Activated CD4-positive, alpha-beta T cell treated with anti-CD3 and anti-CD28 coated beads for 36 hours (primary cell): ENCODE results near the gene MRPL38. TPM values are rescaled to one million over a fixed set of nuclear protein-coding genes. Genes with fewer than 3 reads are reported as not detected.
A peak's percentile ranks its signal among the peaks of the same experiment; 100 is the strongest.
"Not testable (repeated sequence)": the region's sequence is repeated elsewhere in the genome, so short reads cannot be mapped to it uniquely, and the experiment has no call there.

Source experiments
- ATAC-seq: fragments of 200-7000 bp; cut with Tn5 transposase; one replicate; pipeline ENCODE4 v1.10.0; 2021; ENCODE audit warnings: mild to moderate bottlenecking, moderate library complexity
- CTCF ChIA-PET: fragments of 350-600 bp; sonication (Branson Sonifier 250); formaldehyde crosslinking; loops from one replicate; lab custom pipeline; 2021; ENCODE audit warnings: antibody characterized with exemption; lab: Charles Lee
- POLR2A ChIA-PET: fragments of 350-600 bp; sonication (Branson Sonifier 250); formaldehyde crosslinking; loops from one replicate; lab custom pipeline; 2021; ENCODE audit warnings: antibody characterized with exemption, inconsistent platforms; lab: Charles Lee
- DNase-seq: peaks from one replicate; pipeline ENCODE4 v3.0.0-alpha.2; 2020
- H3K27ac Mint-ChIP-seq: one replicate; pipeline ENCODE4 v1.8.0; 2021; ENCODE audit warnings: mixed read lengths
- H3K27me3 Mint-ChIP-seq: one replicate; pipeline ENCODE4 v1.8.0; 2021; ENCODE audit warnings: mixed read lengths
- H3K36me3 Mint-ChIP-seq: one replicate; pipeline ENCODE4 v1.8.0; 2021; ENCODE audit warnings: low read depth, mixed read lengths
- H3K4me1 Mint-ChIP-seq: one replicate; pipeline ENCODE4 v1.8.0; 2021; ENCODE audit warnings: mixed read lengths
- H3K4me3 Mint-ChIP-seq: one replicate; pipeline ENCODE4 v1.8.0; 2021; ENCODE audit warnings: mild to moderate bottlenecking, moderate library complexity, mixed read lengths
- H3K9me3 Mint-ChIP-seq: one replicate; pipeline ENCODE4 v1.8.0; 2021; ENCODE audit warnings: low read depth, mixed read lengths
- intact Hi-C, 2 experiments: fragments of 100-400 bp; cut with DNase I in 1 of 2; cut with micrococcal nuclease in 1 of 2; formaldehyde crosslinking; loops; one replicate each; pipeline versions ENCODE4 v1.14.2 to v1.15.1; 2022 to 2024; cut with DNase I, micrococcal nuclease
- total RNA-seq, 2 experiments: library from RNA; stranded (reverse); gene quantifications; one replicate each; pipeline ENCODE4 v1.2.3, GENCODE V29; 2021

MRPL38 gene
- total RNA-seq, 2 experiments from 2014 or later = 98.0 to 115 TPM

DNA sequence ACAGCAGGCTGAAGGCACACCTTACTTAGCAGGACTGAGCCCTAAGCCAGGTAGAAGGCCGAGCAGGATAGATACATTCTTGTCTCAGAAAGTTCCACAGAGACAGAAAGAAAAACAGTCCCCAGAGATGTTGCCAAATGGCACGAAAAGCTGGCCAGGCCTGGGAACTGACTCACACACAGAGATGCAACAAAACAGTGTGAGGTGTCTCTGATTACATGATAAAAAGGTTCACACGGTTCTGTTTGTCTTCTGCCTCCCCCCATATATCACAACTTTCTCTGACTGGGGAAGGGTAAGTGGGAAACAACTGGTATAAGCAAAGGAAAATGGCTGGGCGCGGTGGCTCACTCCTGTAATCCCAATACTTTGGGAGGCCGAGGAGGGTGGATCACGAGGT is 51.3 kb downstream of the MRPL38 start:
- CTCF ChIA-PET = interaction anchor here (0.6 to 1.2 kb wide), 6 partner anchors 8 to 230 kb away, joined by 3 to 5 read pairs (median 4); no protein-coding TSS in a partner anchor
- Mint-ChIP-seq H3K36me3 (peaks cover 6% of the 10 kb centered on the region), H3K9me3 (no peaks in the 10 kb centered on the region), H3K27me3 (no peaks in the 10 kb centered on the region), H3K27ac (peak overlapping the region; percentile 67), H3K4me3 (peak overlapping the region; percentile 26), H3K4me1 (peaks cover 27% of the 10 kb centered on the region)
- DNase-seq (no peak), ATAC-seq (no peak)
- intact Hi-C loops = loop anchor here in 1 of 2 experiments (10.0 kb wide), 1 partner anchor 589 kb away; the partner anchor contains the start of genes GGA3 and MRPS7
- POLR2A ChIA-PET = interaction anchor here (3.0 kb wide), 1 partner anchor 74 kb away, joined by 25 read pairs; a partner anchor contains a TSS

DNA sequence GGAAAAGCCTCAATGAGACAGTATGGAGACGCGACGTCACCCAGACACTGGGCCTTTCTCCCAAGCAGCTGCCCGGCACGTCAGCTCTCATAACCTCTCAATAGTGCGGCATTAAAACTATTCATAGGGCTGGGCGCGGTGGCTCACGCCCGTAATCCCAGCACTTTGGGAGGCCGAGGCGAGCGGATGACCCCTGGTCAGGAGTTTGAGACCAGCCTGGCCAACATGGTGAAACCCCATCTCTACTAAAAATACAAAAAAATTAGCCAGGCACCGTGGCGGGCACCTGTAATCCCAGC is 53.0 kb downstream of the MRPL38 start:
- ATAC-seq, H3K27ac Mint-ChIP-seq, H3K9me3 Mint-ChIP-seq, H3K4me3 Mint-ChIP-seq, H3K27me3 Mint-ChIP-seq, POLR2A ChIA-PET, DNase-seq: not testable (repeated sequence)
- Mint-ChIP-seq H3K36me3 (peaks cover 13% of the 10 kb centered on the region), H3K4me1 (peaks cover 20% of the 10 kb centered on the region)
- intact Hi-C loops = loop anchor here in 1 of 2 experiments (10.0 kb wide), 1 partner anchor 587 kb away; the partner anchor contains the start of genes GGA3 and MRPS7
- CTCF ChIA-PET = interaction anchor here (1.7 kb wide), 1 partner anchor 10 kb away, joined by 7 read pairs; no protein-coding TSS in a partner anchor

DNA sequence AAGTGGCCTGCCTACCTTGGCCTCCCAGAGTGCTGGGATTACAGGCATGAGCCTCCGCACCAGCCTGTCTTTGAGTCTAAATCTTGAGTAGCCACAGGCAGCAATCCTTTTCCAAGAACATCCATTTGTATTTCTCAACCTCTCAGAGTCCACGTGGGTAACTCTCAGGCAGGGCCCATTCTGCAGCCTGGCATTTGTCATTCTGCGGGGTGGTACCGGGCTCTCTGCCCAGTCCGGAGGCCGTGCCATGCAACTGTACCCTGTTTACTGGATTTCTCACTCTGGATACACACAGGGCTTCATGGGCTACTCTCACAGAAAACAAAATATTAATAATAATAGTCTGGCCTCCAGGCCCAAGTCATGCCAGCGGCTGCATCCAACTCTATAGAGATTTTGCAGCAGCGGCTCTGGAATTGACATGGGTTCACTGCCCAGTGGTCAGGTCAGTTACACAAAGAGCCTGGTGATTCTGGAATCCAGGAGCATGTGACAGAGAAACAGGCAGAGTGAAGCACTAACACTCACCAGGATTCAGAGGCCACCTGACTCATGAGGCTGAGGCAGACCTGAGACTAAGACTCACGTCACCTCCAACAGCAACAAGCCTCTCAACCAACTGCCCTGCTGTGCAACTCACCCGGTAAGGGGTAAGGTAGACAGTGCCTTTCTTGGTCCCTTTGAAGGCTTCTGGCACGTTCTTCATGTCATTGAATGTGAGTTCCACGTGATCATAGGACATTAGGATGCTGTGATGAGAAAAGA is 53.6 kb downstream of the MRPL38 start:
- CTCF ChIA-PET = interaction anchor here (0.6 to 4.5 kb wide), 4 partner anchors 9 to 28 kb away, joined by 3 to 42 read pairs (median 6); partner anchors contain the start of gene TRIM47

DNA sequence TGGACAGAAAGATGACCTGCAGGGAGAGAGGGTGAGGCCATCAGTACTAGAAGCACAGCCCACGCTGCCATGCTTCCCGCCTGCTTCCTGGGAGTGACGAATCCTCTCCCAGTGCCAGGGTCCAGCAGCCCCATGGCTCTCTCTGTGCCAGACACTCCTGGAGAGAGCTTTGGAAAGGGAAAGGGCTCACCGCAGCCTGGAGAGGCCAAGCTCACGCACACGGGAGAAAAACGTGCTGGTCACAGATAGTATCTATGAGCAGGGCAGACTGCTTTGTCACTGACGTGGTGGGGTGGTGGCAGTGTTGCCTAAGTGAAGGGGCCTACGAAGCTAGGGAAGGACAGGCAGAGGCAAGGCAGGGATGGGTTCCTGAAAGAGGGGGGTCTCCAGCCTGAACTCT is 55.0 kb downstream of the MRPL38 start:
- intact Hi-C loops = loop anchor here in 1 of 2 experiments (10.0 kb wide), 1 partner anchor 585 kb away; the partner anchor contains the start of genes GGA3 and MRPS7
- no peak for ATAC-seq
- no peak for DNase-seq
- no peaks in the 10 kb centered on the region for H3K9me3 Mint-ChIP-seq
- no peak overlapping the region for H3K27ac Mint-ChIP-seq
- peaks cover 24% of the 10 kb centered on the region for H3K4me1 Mint-ChIP-seq
- ChIA-PET POLR2A (no interaction called here), CTCF (interaction anchor here (0.5 to 4.5 kb wide), 9 partner anchors 10 to 233 kb away, joined by 3 to 42 read pairs (median 4); partner anchors contain the start of genes FBF1 and TRIM47)
- peaks cover 22% of the 10 kb centered on the region for H3K36me3 Mint-ChIP-seq
- H3K4me3 Mint-ChIP-seq = no peak overlapping the region
- no peaks in the 10 kb centered on the region for H3K27me3 Mint-ChIP-seq

More for the DNA sequence above, 53.6 kb downstream of the MRPL38 start:
- POLR2A ChIA-PET = no interaction called here
- Mint-ChIP-seq H3K9me3 (no peaks in the 10 kb centered on the region), H3K27ac (peak overlapping the region; percentile 17), H3K4me3 (no peak overlapping the region), H3K36me3 (peaks cover 17% of the 10 kb centered on the region), H3K4me1 (peaks cover 15% of the 10 kb centered on the region), H3K27me3 (no peaks in the 10 kb centered on the region)
- intact Hi-C loops = loop anchor here in 1 of 2 experiments (10.0 kb wide), 1 partner anchor 586 kb away; the partner anchor contains the start of genes GGA3 and MRPS7
- no peak for ATAC-seq
- DNase-seq = no peak

DNA sequence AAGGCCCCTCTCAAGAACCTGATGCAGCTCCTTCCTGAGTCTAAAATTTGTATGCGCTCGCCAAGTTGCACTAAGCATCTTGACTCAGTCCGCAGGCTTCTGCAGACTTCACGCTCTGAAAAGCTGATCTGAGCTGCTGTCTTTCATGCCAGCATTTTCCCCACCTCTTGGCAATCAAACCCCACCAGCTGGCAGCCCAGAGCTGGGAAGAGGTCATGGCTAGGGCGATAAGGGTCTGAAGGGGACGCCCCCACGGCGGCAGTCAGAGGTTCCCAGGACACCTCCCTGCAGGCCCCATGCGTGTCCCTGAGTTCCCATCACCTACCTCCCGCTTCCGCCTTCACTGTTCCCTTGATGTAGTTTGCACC is 55.4 kb downstream of the MRPL38 start:
- intact Hi-C loops = no loop called here
- no peak overlapping the region for H3K4me3 Mint-ChIP-seq
- POLR2A ChIA-PET = no interaction called here
- peaks cover 19% of the 10 kb centered on the region for H3K4me1 Mint-ChIP-seq
- H3K9me3 Mint-ChIP-seq = no peaks in the 10 kb centered on the region
- CTCF ChIA-PET = interaction anchor here (0.5 to 4.5 kb wide), 9 partner anchors 11 to 232 kb away, joined by 3 to 42 read pairs (median 4); partner anchors contain the start of gene FBF1
- H3K36me3 Mint-ChIP-seq = peaks cover 22% of the 10 kb centered on the region
- DNase-seq (no peak), ATAC-seq (no peak)
- no peaks in the 10 kb centered on the region for H3K27me3 Mint-ChIP-seq
- H3K27ac Mint-ChIP-seq = no peak overlapping the region

Other genes with a start within 250 kb of the MRPL38 start
- 10 to 100 TPM; 36.4 to 40.5 TPM for gene RECQL5, start 237.7 kb downstream of the MRPL38 start, total RNA-seq
- 10 to 100 TPM; 87.8 to 100.0 TPM for gene SAP30BP, start 237.5 kb downstream of the MRPL38 start, total RNA-seq
- gene ITGB4, start 183.4 kb downstream of the MRPL38 start, total RNA-seq = 1 to 10 TPM in 1 of 2 experiments, under 1 TPM in 1; 0.62 to 1.5 TPM
- gene GALK1, start 139.7 kb downstream of the MRPL38 start, total RNA-seq = 10 to 100 TPM; 50.3 to 63.2 TPM
- gene UNK, start 120.1 kb downstream of the MRPL38 start, total RNA-seq = 10 to 100 TPM; 24.5 to 33.7 TPM
- 100 to 1,000 TPM; 106 to 133 TPM for gene UNC13D, start 60.5 kb downstream of the MRPL38 start, total RNA-seq
- 10 to 100 TPM; 68.7 to 74.1 TPM for gene WBP2, start 49.5 kb downstream of the MRPL38 start, total RNA-seq
- 10 to 100 TPM; 13.4 to 19.9 TPM for gene TRIM47, start 26.3 kb downstream of the MRPL38 start, total RNA-seq
- gene TRIM65, start 7.9 kb downstream of the MRPL38 start, total RNA-seq = 10 to 100 TPM; 28.9 to 31.9 TPM
- 10 to 100 TPM; 16.2 to 18.0 TPM for gene FBF1, start 36.2 kb upstream of the MRPL38 start, total RNA-seq
- 10 to 100 TPM; 27.7 to 33.1 TPM for gene ACOX1, start 74.3 kb upstream of the MRPL38 start, total RNA-seq
- gene TEN1, start 74.4 kb upstream of the MRPL38 start, total RNA-seq = 10 to 100 TPM in 1 of 2 experiments, 1 to 10 TPM in 1; 9.8 to 13.6 TPM
- 1 to 10 TPM; 5.6 to 6.0 TPM for gene CDK3, start 96.0 kb upstream of the MRPL38 start, total RNA-seq
- gene EVPL, start 122.4 kb upstream of the MRPL38 start, total RNA-seq = under 1 TPM; 0.04 to 0.16 TPM
- 100 to 1,000 TPM; 151 to 174 TPM for gene SRP68, start 167.6 kb upstream of the MRPL38 start, total RNA-seq
- gene GALR2, start 169.9 kb upstream of the MRPL38 start, total RNA-seq = 1 to 10 TPM; 5.9 to 6.4 TPM
- 1 to 10 TPM; 4.8 to 5.4 TPM for gene ZACN, start 174.3 kb upstream of the MRPL38 start, total RNA-seq
- gene EXOC7, start 198.9 kb upstream of the MRPL38 start, total RNA-seq = 10 to 100 TPM; 73.0 to 77.0 TPM
- under 1 TPM; 0.47 to 0.53 TPM for gene FOXJ1, start 236.4 kb upstream of the MRPL38 start, total RNA-seq